ENCODE measurements around the gene KIAA0753.

DNA sequence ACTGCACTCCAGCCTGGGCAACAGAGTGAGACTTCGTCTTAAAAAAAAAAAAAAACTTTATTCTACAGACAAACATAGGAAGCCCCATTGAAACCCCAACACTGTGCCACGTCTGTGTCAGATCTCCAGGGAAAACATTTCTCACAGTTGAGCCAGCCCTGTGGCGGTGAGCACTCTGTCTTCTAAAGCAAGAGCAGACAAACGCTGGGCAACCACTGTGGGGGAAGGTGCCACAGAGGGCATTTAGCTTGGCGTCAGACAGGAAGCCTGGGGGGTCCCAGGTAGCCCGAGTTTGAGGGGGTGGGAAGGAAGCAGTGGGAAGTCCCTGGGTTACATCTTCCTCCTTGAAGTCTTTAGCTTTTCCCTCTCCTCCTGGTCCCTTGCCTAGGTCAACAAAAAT, 27.0 kb upstream of the KIAA0753 start:
- TF ChIP-seq EZH2phosphoT487 (IDR thresholded peaks at IDR 0.05; ENCODE audit: borderline replicate concordance, low read length), result no peak
- TF ChIP-seq, protein P1, sequence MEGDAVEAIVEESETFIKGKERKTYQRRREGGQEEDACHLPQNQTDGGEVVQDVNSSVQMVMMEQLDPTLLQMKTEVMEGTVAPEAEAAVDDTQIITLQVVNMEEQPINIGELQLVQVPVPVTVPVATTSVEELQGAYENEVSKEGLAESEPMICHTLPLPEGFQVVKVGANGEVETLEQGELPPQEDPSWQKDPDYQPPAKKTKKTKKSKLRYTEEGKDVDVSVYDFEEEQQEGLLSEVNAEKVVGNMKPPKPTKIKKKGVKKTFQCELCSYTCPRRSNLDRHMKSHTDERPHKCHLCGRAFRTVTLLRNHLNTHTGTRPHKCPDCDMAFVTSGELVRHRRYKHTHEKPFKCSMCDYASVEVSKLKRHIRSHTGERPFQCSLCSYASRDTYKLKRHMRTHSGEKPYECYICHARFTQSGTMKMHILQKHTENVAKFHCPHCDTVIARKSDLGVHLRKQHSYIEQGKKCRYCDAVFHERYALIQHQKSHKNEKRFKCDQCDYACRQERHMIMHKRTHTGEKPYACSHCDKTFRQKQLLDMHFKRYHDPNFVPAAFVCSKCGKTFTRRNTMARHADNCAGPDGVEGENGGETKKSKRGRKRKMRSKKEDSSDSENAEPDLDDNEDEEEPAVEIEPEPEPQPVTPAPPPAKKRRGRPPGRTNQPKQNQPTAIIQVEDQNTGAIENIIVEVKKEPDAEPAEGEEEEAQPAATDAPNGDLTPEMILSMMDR (IDR thresholded peaks at IDR 0.05; ENCODE audit: low read depth, low read length, poor library complexity, severe bottlenecking), result no peak
